ENCODE data around the gene SERINC3.

DNA sequence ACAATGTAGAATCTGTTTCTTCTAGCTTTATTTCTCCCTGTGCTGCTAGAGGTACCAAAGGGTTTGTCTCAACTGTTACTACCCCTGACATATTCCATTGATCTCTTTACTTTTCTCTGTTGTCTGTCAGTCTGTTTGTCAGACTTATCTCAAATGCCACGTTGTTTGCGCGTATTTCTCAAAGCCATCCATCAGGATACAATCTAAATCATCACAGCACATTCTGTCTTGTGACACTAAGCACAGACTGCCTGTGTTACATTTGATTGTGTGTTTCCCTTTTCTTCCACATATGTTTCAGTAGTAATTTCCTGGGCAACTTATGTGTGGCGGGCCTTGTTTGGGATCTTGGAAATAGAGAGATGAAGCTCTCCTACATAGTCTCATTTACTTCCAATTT lies 30.2 kb upstream of the SERINC3 start:
- TF ChIP-seq, protein P1, sequence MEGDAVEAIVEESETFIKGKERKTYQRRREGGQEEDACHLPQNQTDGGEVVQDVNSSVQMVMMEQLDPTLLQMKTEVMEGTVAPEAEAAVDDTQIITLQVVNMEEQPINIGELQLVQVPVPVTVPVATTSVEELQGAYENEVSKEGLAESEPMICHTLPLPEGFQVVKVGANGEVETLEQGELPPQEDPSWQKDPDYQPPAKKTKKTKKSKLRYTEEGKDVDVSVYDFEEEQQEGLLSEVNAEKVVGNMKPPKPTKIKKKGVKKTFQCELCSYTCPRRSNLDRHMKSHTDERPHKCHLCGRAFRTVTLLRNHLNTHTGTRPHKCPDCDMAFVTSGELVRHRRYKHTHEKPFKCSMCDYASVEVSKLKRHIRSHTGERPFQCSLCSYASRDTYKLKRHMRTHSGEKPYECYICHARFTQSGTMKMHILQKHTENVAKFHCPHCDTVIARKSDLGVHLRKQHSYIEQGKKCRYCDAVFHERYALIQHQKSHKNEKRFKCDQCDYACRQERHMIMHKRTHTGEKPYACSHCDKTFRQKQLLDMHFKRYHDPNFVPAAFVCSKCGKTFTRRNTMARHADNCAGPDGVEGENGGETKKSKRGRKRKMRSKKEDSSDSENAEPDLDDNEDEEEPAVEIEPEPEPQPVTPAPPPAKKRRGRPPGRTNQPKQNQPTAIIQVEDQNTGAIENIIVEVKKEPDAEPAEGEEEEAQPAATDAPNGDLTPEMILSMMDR (IDR thresholded peaks at IDR 0.05; ENCODE audit: insufficient read depth, low read depth, low read length) = no peak
- no peak for TF ChIP-seq EZH2 (IDR thresholded peaks at IDR 0.05; ENCODE audit: insufficient read depth, low read length)

Data from astrocyte (in vitro differentiated cells and primary cell).